Astrocyte (in vitro differentiated cells and primary cell): ENCODE data around the gene SERPINE3.

ENCODE experiments used
- EZH2 ChIP-seq: IDR thresholded peaks from 2 replicates; pipeline ENCODE4 v1.6.1; 2012; ENCODE audit warnings: mild to moderate bottlenecking, low read length, inconsistent platforms; ENCODE audit not compliant: insufficient read depth
- TF ChIP-seq, protein P1 (sequence below): IDR thresholded peaks from 2 replicates; pipeline ENCODE4 v1.5.1; 2011; ENCODE audit warnings: low read depth, mild to moderate bottlenecking, inconsistent platforms, low read length, moderate library complexity; ENCODE audit not compliant: insufficient read depth

DNA sequence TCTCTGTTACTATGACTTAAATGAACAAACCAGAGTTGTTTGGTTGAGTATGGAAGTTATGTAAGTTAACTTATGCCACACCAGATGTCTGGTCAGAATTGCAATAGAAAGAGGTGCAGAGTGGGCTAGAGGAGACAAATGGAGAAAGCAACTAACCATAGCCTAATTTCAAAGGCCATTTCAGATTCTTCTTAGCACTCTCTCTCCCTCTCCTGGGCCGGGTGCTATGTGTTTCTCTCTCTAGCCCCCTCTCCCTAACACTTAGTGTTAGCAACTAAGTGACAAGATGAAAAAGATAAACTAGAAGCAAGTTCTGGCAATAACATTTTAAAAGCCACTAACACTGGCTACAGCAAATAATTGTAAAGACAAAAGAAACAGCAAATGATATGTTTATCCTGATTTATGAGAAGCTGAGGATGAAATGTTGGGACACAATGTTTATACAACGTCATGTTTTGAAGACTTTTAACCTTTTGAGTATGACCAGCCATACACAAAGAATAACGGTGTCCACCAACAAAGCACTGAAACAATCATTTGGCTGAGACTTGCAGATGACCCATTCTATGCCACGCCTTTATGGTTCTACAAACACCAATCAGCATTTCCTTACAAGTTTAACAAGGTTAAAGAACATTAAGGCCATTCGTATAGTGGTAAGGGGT, 18.6 kb downstream of the SERPINE3 start:
- TF ChIP-seq, protein P1, sequence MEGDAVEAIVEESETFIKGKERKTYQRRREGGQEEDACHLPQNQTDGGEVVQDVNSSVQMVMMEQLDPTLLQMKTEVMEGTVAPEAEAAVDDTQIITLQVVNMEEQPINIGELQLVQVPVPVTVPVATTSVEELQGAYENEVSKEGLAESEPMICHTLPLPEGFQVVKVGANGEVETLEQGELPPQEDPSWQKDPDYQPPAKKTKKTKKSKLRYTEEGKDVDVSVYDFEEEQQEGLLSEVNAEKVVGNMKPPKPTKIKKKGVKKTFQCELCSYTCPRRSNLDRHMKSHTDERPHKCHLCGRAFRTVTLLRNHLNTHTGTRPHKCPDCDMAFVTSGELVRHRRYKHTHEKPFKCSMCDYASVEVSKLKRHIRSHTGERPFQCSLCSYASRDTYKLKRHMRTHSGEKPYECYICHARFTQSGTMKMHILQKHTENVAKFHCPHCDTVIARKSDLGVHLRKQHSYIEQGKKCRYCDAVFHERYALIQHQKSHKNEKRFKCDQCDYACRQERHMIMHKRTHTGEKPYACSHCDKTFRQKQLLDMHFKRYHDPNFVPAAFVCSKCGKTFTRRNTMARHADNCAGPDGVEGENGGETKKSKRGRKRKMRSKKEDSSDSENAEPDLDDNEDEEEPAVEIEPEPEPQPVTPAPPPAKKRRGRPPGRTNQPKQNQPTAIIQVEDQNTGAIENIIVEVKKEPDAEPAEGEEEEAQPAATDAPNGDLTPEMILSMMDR, result no peak
- no peak for TF ChIP-seq EZH2
